ENCODE results near the gene TNRC6C. TPM values are rescaled to one million over a fixed set of nuclear protein-coding genes. Genes with fewer than 3 reads are reported as not detected.

TNRC6C gene
- total and polyA plus RNA-seq, 9 of the 15 experiments (the other 6 are each of a cell fraction or from before 2014, with no cell fraction given): 0.20 to 4.9 (median 2.3) TPM

- BruUV-seq (replicated peaks): no TSS peak
- no peaks in the 10 kb centered on the region for H3K79me2 ChIP-seq (ENCODE audit: control insufficient read depth, insufficient read depth, low read length)
- intact Hi-C loops (cut with micrococcal nuclease): loop anchor here (5.0 kb wide), 1 partner anchor 101 kb away; the partner anchor contains the start of genes AFMID and TK1
- no peak for ATAC-seq
- DNase-seq (ENCODE audit: extremely low read depth in 1 of 4, low spot score in 3 of 4): no peak
- no peak overlapping the region for H3K4me3 ChIP-seq
- H3K9ac ChIP-seq (ENCODE audit: insufficient read depth in 1 of 2, low read depth in 2 of 2, low read length in 2 of 2): peak overlapping the region in 1 of 2 experiments; percentile 17; a peak in 1 of 4 replicates
- no peaks in the 10 kb centered on the region for H4K20me1 ChIP-seq (replicated peaks; ENCODE audit: control insufficient read depth, insufficient read depth, low read length)
- WGBS (ENCODE audit: insufficient coverage, low coverage, missing lambda C conversion rate): 95% methylated on average over 13 of the region's 13 CpGs
- in situ Hi-C loops (cut with MboI): no loop called here
- peaks cover 27% of the 10 kb centered on the region; the same call in 2 of the 3 replicates for H3K36me3 ChIP-seq (ENCODE audit: control insufficient read depth, insufficient read depth, low read length)
- H3K9me3 ChIP-seq (replicated peaks; ENCODE audit: control insufficient read depth, insufficient read depth, low read depth, low read length): no peaks in the 10 kb centered on the region
- H3K9me1 ChIP-seq (ENCODE audit: control insufficient read depth, insufficient read depth, low read length): no peaks in the 10 kb centered on the region
- H3K27ac ChIP-seq (ENCODE audit: extremely low read depth, low read depth, low read length): no peak overlapping the region
- no peak for FAIRE-seq
- no peak for TF ChIP-seq RBM39 (optimal IDR thresholded peaks at IDR 0.05; ENCODE audit: low read depth, low read length)
- TF ChIP-seq CHD1 (IDR thresholded peaks at IDR 0.05; ENCODE audit: low read length): no peak
- no peak for TF ChIP-seq ZBTB26 (CRISPR knock-in tag; IDR thresholded peaks at IDR 0.05)
- TF ChIP-seq CBFA2T3 (IDR thresholded peaks at IDR 0.05): peak; percentile 22; the same call in 1 of the 2 replicates
- TF ChIP-seq ZMIZ1 (IDR thresholded peaks at IDR 0.05; ENCODE audit: low read depth in 2 of 2, low read length in 2 of 2): no peak
- TF ChIP-seq GATAD2B (IDR thresholded peaks at IDR 0.05; ENCODE audit: borderline replicate concordance): no peak
- H3K27me3 ChIP-seq (ENCODE audit: control insufficient read depth in 2 of 2, insufficient read depth in 2 of 2, low read length in 2 of 2): no peaks in the 10 kb centered on the region
- ChIA-PET CTCF (ENCODE audit: low intra/inter-chr PET ratio) (no interaction called here), POLR2A (interaction anchor here (1.0 kb wide), 1 partner anchor 9 kb away, joined by 3 read pairs; no protein-coding TSS in a partner anchor)
- H2AFZ ChIP-seq (ENCODE audit: low read depth, low read length): no peak overlapping the region
- no peak overlapping the region for H3K4me2 ChIP-seq (ENCODE audit: insufficient read depth, low read length)
- H3K4me1 ChIP-seq (replicated peaks in 1 of 2; ENCODE audit: control insufficient read depth in 2 of 2, insufficient read depth in 2 of 2, low read length in 2 of 2): peaks cover 14 to 20% of the 10 kb centered on the region in 2 experiments; a peak in 4 of 5 replicates
These were observed 128.2 kb downstream of the TNRC6C start for GRCh38 chr17:78086740-78087139.
